Esophagus muscularis mucosa (tissue), 4 donors: ENCODE results near the gene N4BP3. TPM values are rescaled to one million over a fixed set of nuclear protein-coding genes. Genes with fewer than 3 reads are reported as not detected.
"Not testable (repeated sequence)": the region's sequence is repeated elsewhere in the genome, so short reads cannot be mapped to it uniquely, and the experiment has no call there.

Experiments
- DNase-seq: peaks from one replicate; pipeline ENCODE4 v3.0.0-alpha.2; 2017; ENCODE audit errors: extremely low spot score
- H3K27ac ChIP-seq, 4 donors: fragments of 200-600 bp; sonication (generic); replicated peaks in 1 of 4; 1 replicate in 3 of 4; 2 replicates in 1 of 4; pipeline ENCODE4 v1.5.1; 2016 to 2019; ENCODE audit warnings: mild to moderate bottlenecking in 1 of 4
- H3K27me3 ChIP-seq, 4 donors: fragments of 200-600 bp; sonication (generic); one replicate each; pipeline versions ENCODE4 v1.5.1 to v1.6.0; 2016 to 2019
- H3K36me3 ChIP-seq, 4 donors: fragments of 200-600 bp; sonication (generic); one replicate each; pipeline ENCODE4 v1.5.1; 2016 to 2019
- H3K4me1 ChIP-seq, 4 donors: fragments of 200-600 bp; sonication (generic); one replicate each; pipeline ENCODE4 v1.5.1; 2016 to 2019
- H3K4me3 ChIP-seq, 4 donors: fragments of 200-600 bp; sonication (generic); 1 replicate in 2 of 4; 2 replicates in 2 of 4; pipeline ENCODE4 v1.5.1; 2016 to 2019; ENCODE audit warnings: mild to moderate bottlenecking in 4 of 4, moderate library complexity in 1 of 4
- H3K9me3 ChIP-seq, 4 donors: fragments of 200-600 bp; sonication (generic); 1 replicate in 3 of 4; 2 replicates in 1 of 4; pipeline ENCODE4 v1.5.1; 2016 to 2019
- EP300 ChIP-seq: sonication (generic); formaldehyde crosslinking; IDR thresholded peaks from one replicate; pipeline ENCODE4 v1.6.1; 2017; ENCODE audit warnings: antibody characterized with exemption
- POLR2A ChIP-seq: fragments of 450-650 bp; IDR thresholded peaks from one replicate; pipeline ENCODE4 v1.6.1; 2017; ENCODE audit warnings: antibody characterized with exemption, moderate library complexity, mild to moderate bottlenecking, low read depth
- POLR2AphosphoS5 ChIP-seq, 2 donors: sonication (generic); formaldehyde crosslinking; IDR thresholded peaks; one replicate each; pipeline ENCODE4 v1.6.1; 2017; ENCODE audit warnings: antibody characterized with exemption in 2 of 2
- WGBS: methylation state at CpG from one replicate; pipeline ENCODE4 v1.1.5; 2018; 5-methylcytosine and 5-hydroxymethylcytosine counted together
- intact Hi-C: fragments of 100-400 bp; cut with DNase I; formaldehyde crosslinking; loops from one replicate; pipeline ENCODE4 v1.15.1; 2023
- total RNA-seq, 4 donors: library from RNA; depleted of rRNA; stranded (reverse); fragments of >200 nt; gene quantifications; one replicate each; pipeline versions ENCODE4 v1.1.0 to v1.2.1, GENCODE V29; 2016
- TF ChIP-seq, protein P1 (sequence below), 3 experiments: fragments of 200-600 bp in 2 of 3; fragments of 450-650 bp in 1 of 3; sonication (generic) in 2 of 3; IDR thresholded peaks; one replicate each; pipeline ENCODE4 v1.5.1; 2017 to 2019; ENCODE audit warnings: antibody characterized with exemption in 3 of 3, mild to moderate bottlenecking in 2 of 3, moderate library complexity in 1 of 3

Gene N4BP3
- total RNA-seq, 4 donors from 2014 or later = 1.7 to 4.3 (median 2.2) TPM

DNA sequence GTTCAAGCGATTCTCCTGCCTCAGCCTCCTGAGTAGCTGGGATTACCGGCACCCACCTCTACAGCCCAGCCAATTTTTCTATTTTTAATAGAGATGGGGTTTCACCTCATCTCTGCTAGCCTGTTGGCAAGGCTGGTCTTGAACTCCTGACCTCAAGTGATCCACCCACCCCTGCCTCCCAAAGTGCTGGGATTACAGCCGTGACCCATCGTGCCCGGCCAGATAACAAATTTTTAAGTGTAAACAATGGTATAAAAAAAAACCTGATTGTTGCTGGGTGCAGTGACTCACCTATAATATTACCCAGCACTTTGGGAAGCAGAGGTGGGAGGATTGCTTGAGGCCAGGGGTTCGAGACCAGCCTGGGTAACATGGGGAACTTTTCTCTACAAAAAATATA lies 28.0 kb upstream of the N4BP3 start:
- no peaks in the 10 kb centered on the region for H3K36me3 ChIP-seq
- no peaks in the 10 kb centered on the region for H3K9me3 ChIP-seq
- no peaks in the 10 kb centered on the region for H3K4me1 ChIP-seq
- peaks cover 0 to 78% (median 0%) of the 10 kb centered on the region in 4 donors for H3K27me3 ChIP-seq
- intact Hi-C loops = no loop called here
- 80% methylated on average over 6 of the region's 6 CpGs for WGBS
- no peak overlapping the region for H3K27ac ChIP-seq
- H3K4me3 ChIP-seq = no peak overlapping the region
- TF ChIP-seq POLR2A (no peak), POLR2AphosphoS5 (IDR thresholded peaks at IDR 0.05) (no peak), EP300 (no peak)
- TF ChIP-seq, protein P1, sequence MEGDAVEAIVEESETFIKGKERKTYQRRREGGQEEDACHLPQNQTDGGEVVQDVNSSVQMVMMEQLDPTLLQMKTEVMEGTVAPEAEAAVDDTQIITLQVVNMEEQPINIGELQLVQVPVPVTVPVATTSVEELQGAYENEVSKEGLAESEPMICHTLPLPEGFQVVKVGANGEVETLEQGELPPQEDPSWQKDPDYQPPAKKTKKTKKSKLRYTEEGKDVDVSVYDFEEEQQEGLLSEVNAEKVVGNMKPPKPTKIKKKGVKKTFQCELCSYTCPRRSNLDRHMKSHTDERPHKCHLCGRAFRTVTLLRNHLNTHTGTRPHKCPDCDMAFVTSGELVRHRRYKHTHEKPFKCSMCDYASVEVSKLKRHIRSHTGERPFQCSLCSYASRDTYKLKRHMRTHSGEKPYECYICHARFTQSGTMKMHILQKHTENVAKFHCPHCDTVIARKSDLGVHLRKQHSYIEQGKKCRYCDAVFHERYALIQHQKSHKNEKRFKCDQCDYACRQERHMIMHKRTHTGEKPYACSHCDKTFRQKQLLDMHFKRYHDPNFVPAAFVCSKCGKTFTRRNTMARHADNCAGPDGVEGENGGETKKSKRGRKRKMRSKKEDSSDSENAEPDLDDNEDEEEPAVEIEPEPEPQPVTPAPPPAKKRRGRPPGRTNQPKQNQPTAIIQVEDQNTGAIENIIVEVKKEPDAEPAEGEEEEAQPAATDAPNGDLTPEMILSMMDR (IDR thresholded peaks at IDR 0.05) = no peak
- DNase-seq = no peak

DNA sequence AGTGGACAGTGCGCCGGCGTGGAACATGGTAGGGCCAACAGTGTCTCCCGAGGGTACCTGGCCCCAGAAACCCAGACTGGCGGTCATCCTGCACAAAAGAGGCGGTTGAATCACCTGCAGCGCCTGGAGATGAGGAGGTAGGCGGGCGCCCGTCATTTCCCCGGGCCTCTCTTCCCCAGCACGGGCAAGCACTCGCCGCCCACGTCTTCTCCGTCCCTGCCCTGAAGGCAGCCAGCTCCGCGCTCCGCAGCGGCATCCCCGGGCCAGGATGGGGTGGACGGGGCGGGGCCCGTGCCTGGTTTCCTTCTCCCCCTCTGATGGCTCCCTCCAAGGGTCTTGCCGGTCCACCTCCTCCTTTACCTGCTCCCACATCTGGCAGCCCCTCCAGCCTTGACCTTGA lies 27.1 kb upstream of the N4BP3 start:
- intact Hi-C loops = no loop called here
- TF ChIP-seq POLR2A (no peak), EP300 (no peak), POLR2AphosphoS5 (IDR thresholded peaks at IDR 0.05) (no peak)
- TF ChIP-seq, protein P1 (IDR thresholded peaks at IDR 0.05) = no peak
- no peak overlapping the region for H3K27ac ChIP-seq
- no peaks in the 10 kb centered on the region for H3K36me3 ChIP-seq
- peaks cover 0 to 3% (median under 1%) of the 10 kb centered on the region in 4 donors for H3K9me3 ChIP-seq
- H3K4me3 ChIP-seq = no peak overlapping the region
- 55% methylated on average over 14 of the region's 25 CpGs for WGBS
- no peak for DNase-seq
- H3K4me1 ChIP-seq = no peaks in the 10 kb centered on the region
- H3K27me3 ChIP-seq = peaks cover 0 to 84% (median 0%) of the 10 kb centered on the region in 4 donors

DNA sequence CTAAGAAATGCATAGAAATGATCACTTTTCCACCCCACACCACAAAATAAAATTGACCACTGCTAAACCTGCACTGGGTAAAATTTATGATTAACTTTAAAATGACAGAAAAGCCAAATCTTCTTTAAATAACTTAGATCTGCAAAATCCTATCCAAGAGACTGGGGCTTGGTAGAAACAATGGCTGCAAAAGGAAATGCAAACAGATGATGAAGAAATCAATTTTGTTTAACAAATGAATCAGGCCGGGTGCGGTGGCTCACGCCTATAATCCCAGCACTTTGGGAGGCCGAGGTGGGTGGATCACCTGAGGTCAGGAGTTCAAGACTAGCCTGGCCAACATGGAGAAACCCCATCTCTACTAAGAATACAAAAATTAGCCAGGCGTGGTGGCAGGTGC lies 26.1 kb upstream of the N4BP3 start:
- H3K4me1 ChIP-seq, H3K36me3 ChIP-seq, intact Hi-C loops, H3K27ac ChIP-seq, H3K4me3 ChIP-seq, DNase-seq: not testable (repeated sequence)
- WGBS = 85% methylated on average over 5 of the region's 5 CpGs
- peaks cover 0 to 11% (median 3%) of the 10 kb centered on the region in 4 donors for H3K9me3 ChIP-seq
- peaks cover 0 to 77% (median 0%) of the 10 kb centered on the region in 4 donors for H3K27me3 ChIP-seq

DNA sequence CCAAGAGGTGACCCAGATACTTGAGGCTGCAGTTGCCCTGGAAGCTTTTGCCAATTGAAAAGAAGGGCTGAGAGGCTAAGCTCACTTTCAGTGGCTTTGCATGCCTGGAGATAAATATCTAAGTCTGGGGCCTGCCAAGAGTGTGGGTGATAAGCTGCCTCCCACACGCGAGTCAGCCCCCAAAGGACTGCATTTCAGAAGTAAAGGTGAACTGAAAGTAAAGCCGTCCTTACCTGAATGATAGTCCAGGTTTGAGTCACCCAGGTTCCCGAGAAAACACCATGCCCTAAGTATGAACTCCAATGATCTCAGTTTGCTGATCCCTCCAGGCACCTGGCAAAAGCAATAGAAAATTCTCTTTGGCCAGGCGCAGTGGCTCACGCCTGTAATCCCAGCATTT lies 22.5 kb upstream of the N4BP3 start:
- intact Hi-C loops = no loop called here
- H3K9me3 ChIP-seq = peaks cover 0 to 11% (median 3%) of the 10 kb centered on the region in 4 donors
- TF ChIP-seq POLR2A (no peak), EP300 (no peak)
- H3K4me3 ChIP-seq = no peak overlapping the region
- H3K36me3 ChIP-seq = no peaks in the 10 kb centered on the region
- DNase-seq = no peak
- WGBS = 97% methylated on average over 6 of the region's 6 CpGs
- no peaks in the 10 kb centered on the region for H3K4me1 ChIP-seq
- H3K27me3 ChIP-seq = peaks cover 0 to 51% (median 0%) of the 10 kb centered on the region in 4 donors
- H3K27ac ChIP-seq = no peak overlapping the region

DNA sequence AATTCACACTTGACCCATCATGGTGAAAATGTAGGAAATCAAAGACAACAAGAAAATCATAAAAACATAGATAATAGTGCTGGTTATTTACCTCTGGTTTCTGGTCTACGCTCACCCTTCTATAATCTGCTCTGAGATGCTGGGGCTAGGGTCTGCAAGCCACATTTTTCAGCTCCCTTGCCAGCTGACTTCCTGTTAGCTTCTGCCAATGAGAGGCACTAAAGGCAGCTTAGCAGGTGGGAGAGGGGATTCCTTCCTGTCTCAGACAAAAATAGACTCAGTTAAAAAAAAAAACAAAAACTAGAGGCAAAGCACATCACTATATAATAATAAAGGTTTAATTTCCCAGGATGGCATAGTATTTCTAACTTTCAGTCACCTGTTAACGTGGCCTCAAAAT lies 20.2 kb upstream of the N4BP3 start:
- intact Hi-C loops = no loop called here
- Histone ChIP-seq H3K9me3 (peaks cover 0 to 11% (median 3%) of the 10 kb centered on the region in 4 donors), H3K4me1 (no peaks in the 10 kb centered on the region), H3K27ac (no peak overlapping the region), H3K36me3 (no peaks in the 10 kb centered on the region), H3K27me3 (peaks cover 0 to 29% (median 0%) of the 10 kb centered on the region in 4 donors), H3K4me3 (no peak overlapping the region)
- DNase-seq = no peak
- TF ChIP-seq EP300 (no peak), POLR2A (no peak), POLR2AphosphoS5 (IDR thresholded peaks at IDR 0.05) (no peak)
- TF ChIP-seq, protein P1 (IDR thresholded peaks at IDR 0.05) = no peak
- WGBS = 72% methylated on average over 2 of the region's 2 CpGs

DNA sequence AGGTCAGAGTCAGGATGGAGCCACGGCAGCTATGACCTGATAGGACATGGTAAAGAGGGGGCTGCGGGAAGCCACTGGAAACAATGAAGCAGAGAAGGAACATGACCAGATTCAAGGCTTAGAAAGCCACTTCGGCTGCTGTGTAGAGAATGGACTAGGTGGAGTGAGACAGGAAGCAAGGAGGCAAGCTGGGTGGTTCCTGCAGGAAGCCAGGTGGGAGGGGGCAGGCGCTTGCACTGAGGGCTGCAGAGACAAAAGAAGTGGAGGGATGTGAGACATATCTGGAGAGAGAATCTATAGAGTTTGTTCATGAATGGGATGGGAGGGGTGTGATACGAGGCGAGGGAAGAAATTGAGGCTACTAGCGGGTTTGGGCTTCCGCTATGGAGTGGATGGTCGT lies 19.0 kb upstream of the N4BP3 start:
- Histone ChIP-seq H3K36me3 (no peaks in the 10 kb centered on the region), H3K4me3 (no peak overlapping the region), H3K27me3 (peaks cover 0 to 22% (median 0%) of the 10 kb centered on the region in 4 donors), H3K4me1 (no peaks in the 10 kb centered on the region), H3K27ac (no peak overlapping the region), H3K9me3 (peaks cover 0 to 11% (median 3%) of the 10 kb centered on the region in 4 donors)
- intact Hi-C loops = no loop called here
- WGBS = 86% methylated on average over 9 of the region's 9 CpGs
- no peak for DNase-seq
- TF ChIP-seq EP300 (no peak), POLR2A (no peak), POLR2AphosphoS5 (IDR thresholded peaks at IDR 0.05) (no peak)
- TF ChIP-seq, protein P1 (IDR thresholded peaks at IDR 0.05) = no peak
